ENCODE measurements around the gene SORT1. TPM values are rescaled to one million over a fixed set of nuclear protein-coding genes. Genes with fewer than 3 reads are reported as not detected.

SORT1 gene
- total RNA-seq, 1 experiment from 2014 or later: 13.3 TPM

- H3K4me1 Mint-ChIP-seq (ENCODE audit: insufficient read depth, unreplicated experiment): no peaks in the 10 kb centered on the region
- intact Hi-C loops (cut with micrococcal nuclease): no loop called here
- H3K27me3 Mint-ChIP-seq (ENCODE audit: insufficient read depth, unreplicated experiment): no peaks in the 10 kb centered on the region
- H3K27ac Mint-ChIP-seq (ENCODE audit: low read depth, unreplicated experiment): no peak overlapping the region
- BruUV-seq (replicated peaks): no TSS peak
- DNase-seq (ENCODE audit: unreplicated experiment): no peak
- H3K36me3 Mint-ChIP-seq (ENCODE audit: insufficient read depth, unreplicated experiment): no peaks in the 10 kb centered on the region
- ChIA-PET POLR2A (interaction anchor here (0.5 kb wide), 1 partner anchor 66 kb away, joined by 5 read pairs; no protein-coding TSS in a partner anchor), CTCF (interaction anchor here (1.0 kb wide), 2 partner anchors 9 to 38 kb away, joined by 3 read pairs; no protein-coding TSS in a partner anchor)
- H3K4me3 Mint-ChIP-seq (ENCODE audit: unreplicated experiment): no peak overlapping the region
- H3K9me3 Mint-ChIP-seq (ENCODE audit: unreplicated experiment): no peaks in the 10 kb centered on the region
- TF ChIP-seq CTCF (IDR thresholded peaks at IDR 0.05; ENCODE audit: unreplicated experiment): no peak
Observed at GRCh38 chr1:109357616-109358015, 40.1 kb downstream of the SORT1 start.

- no peaks in the 10 kb centered on the region for H3K9me3 Mint-ChIP-seq (ENCODE audit: unreplicated experiment)
- POLR2A ChIA-PET: interaction anchor here (0.5 to 1.5 kb wide), 3 partner anchors 13 to 74 kb away, joined by 3 to 5 read pairs (median 4); partner anchors contain the start of gene PSRC1
- no peaks in the 10 kb centered on the region for H3K36me3 Mint-ChIP-seq (ENCODE audit: insufficient read depth, unreplicated experiment)
- intact Hi-C loops (cut with micrococcal nuclease): no loop called here
- H3K27me3 Mint-ChIP-seq (ENCODE audit: insufficient read depth, unreplicated experiment): no peaks in the 10 kb centered on the region
- DNase-seq (ENCODE audit: unreplicated experiment): no peak
- no peak overlapping the region for H3K27ac Mint-ChIP-seq (ENCODE audit: low read depth, unreplicated experiment)
- TF ChIP-seq CTCF (IDR thresholded peaks at IDR 0.05; ENCODE audit: unreplicated experiment): no peak
- no TSS peak for BruUV-seq (replicated peaks)
- no peaks in the 10 kb centered on the region for H3K4me1 Mint-ChIP-seq (ENCODE audit: insufficient read depth, unreplicated experiment)
- H3K4me3 Mint-ChIP-seq (ENCODE audit: unreplicated experiment): no peak overlapping the region
- CTCF ChIA-PET: interaction anchor here (1.0 kb wide), 1 partner anchor 10 kb away, joined by 3 read pairs; no protein-coding TSS in a partner anchor
Observed at GRCh38 chr1:109356915-109357314, 40.8 kb downstream of the SORT1 start.

- no peaks in the 10 kb centered on the region for H3K36me3 Mint-ChIP-seq (ENCODE audit: insufficient read depth, unreplicated experiment)
- DNase-seq (ENCODE audit: unreplicated experiment): no peak
- no TSS peak for BruUV-seq (replicated peaks)
- no peaks in the 10 kb centered on the region for H3K27me3 Mint-ChIP-seq (ENCODE audit: insufficient read depth, unreplicated experiment)
- no peak overlapping the region for H3K27ac Mint-ChIP-seq (ENCODE audit: low read depth, unreplicated experiment)
- H3K9me3 Mint-ChIP-seq (ENCODE audit: unreplicated experiment): no peaks in the 10 kb centered on the region
- POLR2A ChIA-PET: interaction anchor here (1.1 to 1.5 kb wide), 2 partner anchors 14 to 74 kb away, joined by 3 to 4 read pairs; partner anchors contain the start of gene PSRC1
- intact Hi-C loops (cut with micrococcal nuclease): no loop called here
- no peak for TF ChIP-seq CTCF (IDR thresholded peaks at IDR 0.05; ENCODE audit: unreplicated experiment)
- H3K4me3 Mint-ChIP-seq (ENCODE audit: unreplicated experiment): no peak overlapping the region
- no peaks in the 10 kb centered on the region for H3K4me1 Mint-ChIP-seq (ENCODE audit: insufficient read depth, unreplicated experiment)
- CTCF ChIA-PET: interaction anchor here (1.0 kb wide), 1 partner anchor 10 kb away, joined by 3 read pairs; no protein-coding TSS in a partner anchor
Observed at GRCh38 chr1:109356505-109356904, 41.2 kb downstream of the SORT1 start.

GRCh38 chr1:109354929-109355328 is 42.8 kb downstream of the SORT1 start:
- H3K27ac Mint-ChIP-seq (ENCODE audit: low read depth, unreplicated experiment): no peak overlapping the region

More at GRCh38 chr1:109354929-109355328, 42.8 kb downstream of the SORT1 start:
- CTCF ChIA-PET: interaction anchor here (0.6 kb wide), 3 partner anchors 77 to 168 kb away, joined by 3 read pairs; partner anchors contain the start of gene CYB561D1
- Mint-ChIP-seq H3K4me3 (ENCODE audit: unreplicated experiment) (no peak overlapping the region), H3K27me3 (ENCODE audit: insufficient read depth, unreplicated experiment) (no peaks in the 10 kb centered on the region), H3K4me1 (ENCODE audit: insufficient read depth, unreplicated experiment) (no peaks in the 10 kb centered on the region), H3K9me3 (ENCODE audit: unreplicated experiment) (no peaks in the 10 kb centered on the region), H3K36me3 (ENCODE audit: insufficient read depth, unreplicated experiment) (no peaks in the 10 kb centered on the region)
- TF ChIP-seq CTCF (IDR thresholded peaks at IDR 0.05; ENCODE audit: unreplicated experiment): no peak
- POLR2A ChIA-PET: interaction anchor here (0.6 kb wide), 1 partner anchor 206 kb away, joined by 3 read pairs; no protein-coding TSS in a partner anchor
- no peak for DNase-seq (ENCODE audit: unreplicated experiment)
- intact Hi-C loops (cut with micrococcal nuclease): no loop called here
- BruUV-seq (replicated peaks): no TSS peak
